ENCODE measurements around the gene CERS5. TPM values are rescaled to one million over a fixed set of nuclear protein-coding genes. Genes with fewer than 3 reads are reported as not detected.

The CERS5 gene
- total RNA-seq, 4 donors from 2014 or later = 15.2 to 84.2 (median 23.2) TPM

- Histone ChIP-seq H3K27ac (no peak overlapping the region), H3K4me1 (peaks cover 0 to 10% (median 0%) of the 10 kb centered on the region in 4 donors), H3K4me3 (no peak overlapping the region), H3K27me3 (no peaks in the 10 kb centered on the region), H3K36me3 (peaks cover 0 to 61% (median 6%) of the 10 kb centered on the region in 3 donors), H3K9me3 (no peaks in the 10 kb centered on the region)
- DNase-seq = no peak
- TF ChIP-seq POLR2A (IDR thresholded peaks at IDR 0.05) = no peak
- TF ChIP-seq, protein P1, sequence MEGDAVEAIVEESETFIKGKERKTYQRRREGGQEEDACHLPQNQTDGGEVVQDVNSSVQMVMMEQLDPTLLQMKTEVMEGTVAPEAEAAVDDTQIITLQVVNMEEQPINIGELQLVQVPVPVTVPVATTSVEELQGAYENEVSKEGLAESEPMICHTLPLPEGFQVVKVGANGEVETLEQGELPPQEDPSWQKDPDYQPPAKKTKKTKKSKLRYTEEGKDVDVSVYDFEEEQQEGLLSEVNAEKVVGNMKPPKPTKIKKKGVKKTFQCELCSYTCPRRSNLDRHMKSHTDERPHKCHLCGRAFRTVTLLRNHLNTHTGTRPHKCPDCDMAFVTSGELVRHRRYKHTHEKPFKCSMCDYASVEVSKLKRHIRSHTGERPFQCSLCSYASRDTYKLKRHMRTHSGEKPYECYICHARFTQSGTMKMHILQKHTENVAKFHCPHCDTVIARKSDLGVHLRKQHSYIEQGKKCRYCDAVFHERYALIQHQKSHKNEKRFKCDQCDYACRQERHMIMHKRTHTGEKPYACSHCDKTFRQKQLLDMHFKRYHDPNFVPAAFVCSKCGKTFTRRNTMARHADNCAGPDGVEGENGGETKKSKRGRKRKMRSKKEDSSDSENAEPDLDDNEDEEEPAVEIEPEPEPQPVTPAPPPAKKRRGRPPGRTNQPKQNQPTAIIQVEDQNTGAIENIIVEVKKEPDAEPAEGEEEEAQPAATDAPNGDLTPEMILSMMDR (IDR thresholded peaks at IDR 0.05) = no peak
These were observed 37.9 kb downstream of the CERS5 start for GRCh38 chr12:50129290-50129689.

GRCh38 chr12:50127546-50127945 is 39.6 kb downstream of the CERS5 start:
- Histone ChIP-seq H3K27ac (no peak overlapping the region), H3K9me3 (no peaks in the 10 kb centered on the region), H3K27me3 (no peaks in the 10 kb centered on the region), H3K36me3 (peaks cover 0 to 65% (median 6%) of the 10 kb centered on the region in 3 donors), H3K4me3 (no peak overlapping the region), H3K4me1 (peaks cover 0 to 8% (median 0%) of the 10 kb centered on the region in 4 donors)
- DNase-seq = no peak
- TF ChIP-seq, protein P1 (IDR thresholded peaks at IDR 0.05) = no peak
- no peak for TF ChIP-seq POLR2A (IDR thresholded peaks at IDR 0.05)

DNA sequence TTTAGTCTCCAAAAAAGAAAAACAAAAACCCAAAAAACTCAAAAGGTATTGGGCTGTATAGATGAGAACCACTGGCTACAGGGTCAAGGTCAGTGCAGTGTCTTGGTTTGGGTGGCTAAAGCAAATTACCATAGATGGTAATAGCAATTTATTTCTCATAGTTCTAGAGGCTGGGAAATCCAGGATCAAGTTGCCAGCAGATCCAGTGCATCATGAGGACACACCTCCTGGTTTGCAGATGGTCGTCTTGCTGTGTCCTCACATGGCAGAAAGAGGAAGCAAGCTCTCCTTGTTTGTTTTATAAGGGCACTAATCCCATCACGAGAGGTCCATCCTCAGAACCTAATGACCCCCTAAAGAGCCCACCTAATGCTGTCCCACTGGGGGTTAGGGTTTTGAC is 44.0 kb downstream of the CERS5 start:
- peaks cover 0 to 19% (median 0%) of the 10 kb centered on the region in 4 donors for H3K4me1 ChIP-seq
- no peak overlapping the region for H3K27ac ChIP-seq
- TF ChIP-seq POLR2A (IDR thresholded peaks at IDR 0.05) = no peak
- TF ChIP-seq, protein P1 (IDR thresholded peaks at IDR 0.05) = no peak
- H3K36me3 ChIP-seq = peaks cover 0 to 69% (median 0%) of the 10 kb centered on the region in 3 donors
- H3K9me3 ChIP-seq = no peaks in the 10 kb centered on the region
- H3K27me3 ChIP-seq = no peaks in the 10 kb centered on the region
- DNase-seq = no peak
- H3K4me3 ChIP-seq = no peak overlapping the region

DNA sequence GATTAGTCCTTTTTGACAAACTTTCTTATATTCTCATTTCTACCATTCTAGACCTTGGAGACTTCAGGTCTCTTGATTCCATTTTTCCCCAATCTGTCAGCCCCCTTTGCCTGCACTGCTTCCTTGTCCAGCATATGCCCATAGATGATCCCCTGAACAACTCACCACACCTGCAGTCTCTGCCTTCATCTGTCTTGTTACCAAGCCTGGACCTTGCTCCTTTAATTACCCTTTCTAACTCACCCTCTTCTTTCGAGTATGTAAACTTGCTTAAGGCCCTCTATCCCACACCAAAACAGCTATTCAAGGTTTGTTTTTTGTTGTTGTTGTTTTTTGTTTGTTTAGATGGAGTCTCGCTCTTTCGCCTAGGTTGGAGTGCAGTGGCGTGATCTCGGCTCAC is 45.5 kb downstream of the CERS5 start:
- DNase-seq = no peak
- H3K9me3 ChIP-seq = no peaks in the 10 kb centered on the region
- peaks cover 0 to 58% (median 0%) of the 10 kb centered on the region in 3 donors for H3K36me3 ChIP-seq
- H3K4me1 ChIP-seq = peaks cover 0 to 27% (median 0%) of the 10 kb centered on the region in 4 donors
- TF ChIP-seq, protein P1 (IDR thresholded peaks at IDR 0.05) = no peak
- TF ChIP-seq POLR2A (IDR thresholded peaks at IDR 0.05) = no peak
- H3K27ac ChIP-seq = peak overlapping the region in 3 of 4 donors; percentile 6 to 55 (median 9)
- H3K4me3 ChIP-seq = no peak overlapping the region
- H3K27me3 ChIP-seq = no peaks in the 10 kb centered on the region

DNA sequence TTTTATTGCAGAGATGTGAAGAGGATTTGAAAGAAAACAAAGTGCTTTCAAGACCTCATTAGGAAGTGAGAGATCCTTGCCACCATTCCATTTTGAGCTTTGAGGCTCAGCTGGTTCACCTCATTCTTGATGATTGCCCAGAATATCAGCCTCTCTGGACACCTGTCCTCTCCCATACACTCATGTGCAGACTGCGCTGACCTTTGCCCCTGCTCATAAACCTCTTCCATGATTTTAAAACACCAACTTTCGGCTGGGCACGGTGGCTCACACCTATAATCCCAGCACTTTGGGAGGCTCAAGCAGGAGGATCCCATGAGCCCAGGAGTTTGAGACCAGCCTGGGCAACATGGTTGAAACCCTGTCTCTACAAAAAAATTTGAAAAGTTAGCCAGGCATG is 46.2 kb downstream of the CERS5 start:
- H3K4me3 ChIP-seq = no peak overlapping the region
- peak in 1 of 3 donors; percentile 60 for DNase-seq
- H3K27me3 ChIP-seq = no peaks in the 10 kb centered on the region
- H3K27ac ChIP-seq = peak overlapping the region in 2 of 4 donors; percentile 9 to 55
- H3K4me1 ChIP-seq = peaks cover 0 to 32% (median 0%) of the 10 kb centered on the region in 4 donors
- H3K36me3 ChIP-seq = peaks cover 0 to 61% (median 0%) of the 10 kb centered on the region in 3 donors
- TF ChIP-seq POLR2A (IDR thresholded peaks at IDR 0.05) = no peak
- H3K9me3 ChIP-seq = no peaks in the 10 kb centered on the region

DNA sequence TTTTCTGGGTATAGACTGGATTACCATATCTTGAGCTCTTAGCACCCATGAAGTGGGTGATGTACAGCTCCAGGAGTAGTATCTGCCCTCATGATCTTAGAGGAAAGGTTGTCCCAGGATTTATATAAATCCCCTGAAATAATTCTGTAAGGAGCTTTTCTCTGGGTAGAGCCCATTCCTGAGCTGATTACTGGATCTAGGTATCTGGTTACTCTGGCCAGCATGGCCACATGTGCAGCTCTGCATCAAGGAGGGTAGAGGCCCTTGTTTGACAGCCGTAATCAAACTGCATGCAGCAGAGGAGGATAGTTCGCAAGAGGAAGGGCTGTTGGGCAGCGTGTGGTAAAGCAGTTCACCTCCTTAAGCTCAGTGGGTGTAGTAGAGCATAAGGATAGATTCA is 46.6 kb downstream of the CERS5 start:
- H3K4me1 ChIP-seq = peaks cover 0 to 32% (median 0%) of the 10 kb centered on the region in 4 donors
- no peak overlapping the region for H3K4me3 ChIP-seq
- H3K36me3 ChIP-seq = peaks cover 0 to 66% (median 0%) of the 10 kb centered on the region in 3 donors
- H3K27ac ChIP-seq = peak overlapping the region in 1 of 4 donors; percentile 55
- H3K9me3 ChIP-seq = no peaks in the 10 kb centered on the region
- DNase-seq = no peak
- no peaks in the 10 kb centered on the region for H3K27me3 ChIP-seq
- TF ChIP-seq, protein P1 (IDR thresholded peaks at IDR 0.05) = no peak
- no peak for TF ChIP-seq POLR2A (IDR thresholded peaks at IDR 0.05)
